Bone marrow (tissue), 2 donors: ENCODE data around the gene C1QTNF12.
"Not testable (repeated sequence)": the region's sequence is repeated elsewhere in the genome, so short reads cannot be mapped to it uniquely, and the experiment has no call there.

Experiments
- DNase-seq, 2 donors: peaks; one replicate each; lab custom pipeline; 2025; lab: John Stamatoyannopoulos, UW

C1QTNF12 gene

DNA sequence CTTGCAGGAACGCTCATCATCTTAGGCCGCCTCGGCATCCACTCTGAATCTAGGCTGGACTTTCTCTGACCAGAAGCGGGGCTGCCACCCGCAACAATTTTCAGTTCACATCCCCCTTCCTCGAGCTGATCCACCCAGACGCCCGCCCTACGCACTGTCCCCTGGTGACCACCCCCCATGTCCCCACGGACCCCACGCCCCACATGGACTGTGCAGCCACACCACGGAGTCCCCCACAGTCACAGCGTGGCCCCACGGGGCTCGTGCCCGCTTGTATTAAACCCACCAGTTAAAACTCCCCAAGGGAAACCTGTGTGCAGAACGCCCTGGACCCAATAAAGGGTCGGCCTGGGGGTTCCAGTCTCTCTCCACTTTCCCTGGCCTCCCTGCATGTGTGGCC, 13.0 kb upstream of the C1QTNF12 start:
- DNase-seq, result no peak

GRCh38 chr1:1259119-1259488, 12.6 kb upstream of the C1QTNF12 start:
- no peak for DNase-seq

DNA sequence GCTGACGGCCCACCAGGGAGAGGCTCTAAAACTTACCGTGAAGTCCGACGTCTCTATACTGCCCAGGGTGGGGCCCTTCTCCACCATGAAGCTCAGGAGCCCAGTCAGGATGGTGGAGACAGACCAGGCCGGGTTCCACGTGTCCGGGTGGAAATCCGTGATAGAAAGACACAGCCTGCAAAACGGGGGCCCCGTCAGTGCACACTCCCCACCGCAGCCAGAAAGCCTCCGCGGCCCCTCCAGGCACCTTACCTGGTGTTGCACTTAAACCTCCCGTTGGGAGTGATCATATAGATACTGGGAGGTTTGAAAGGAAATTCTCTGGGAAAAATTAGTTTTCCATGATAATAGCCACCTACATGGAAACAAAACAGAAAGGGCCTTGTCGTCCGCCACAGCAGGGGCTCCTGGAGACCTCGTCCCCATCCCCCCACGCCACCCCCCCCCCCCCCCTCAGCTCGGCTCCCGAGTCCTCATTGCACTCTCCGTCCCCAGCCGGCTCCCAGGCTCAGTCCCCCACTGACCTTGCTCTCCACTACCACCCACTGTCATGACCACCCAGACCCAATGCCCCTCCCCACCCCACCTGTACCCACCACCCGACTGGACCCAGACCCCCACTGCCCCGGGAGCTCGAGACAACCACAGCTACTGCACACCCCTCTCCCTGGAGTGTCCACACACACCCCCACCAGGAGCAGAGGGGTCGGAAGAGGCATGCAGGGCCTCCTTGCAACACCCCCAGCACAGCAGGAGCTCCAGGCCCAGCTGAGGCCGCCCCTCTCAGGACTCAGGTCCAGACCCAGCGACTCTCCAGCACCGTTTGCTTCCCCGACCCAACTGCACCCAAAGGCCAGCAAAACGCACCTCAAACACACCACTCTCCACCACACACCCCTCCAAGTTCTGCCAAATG, 10.7 kb upstream of the C1QTNF12 start:
- DNase-seq, result no peak

DNA sequence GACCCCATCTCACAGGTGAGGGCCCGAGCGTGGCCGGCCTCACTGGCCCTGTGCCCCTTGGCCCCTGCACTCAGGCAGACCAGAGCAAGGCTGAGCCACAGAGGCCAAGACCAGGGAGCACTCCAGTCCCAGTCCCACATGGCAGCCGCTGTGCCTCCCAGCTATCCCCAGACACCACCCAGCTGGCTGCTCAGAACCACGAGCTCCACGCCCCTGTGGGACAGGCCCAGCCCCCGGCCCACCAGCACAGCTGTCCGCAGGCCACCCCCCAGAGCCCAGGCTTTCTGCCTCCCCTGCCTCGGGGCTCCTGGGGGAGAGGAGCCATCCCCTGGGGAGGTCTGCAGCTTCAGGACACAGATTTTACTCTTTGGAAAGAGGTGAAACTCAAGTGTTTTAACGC, 9.1 kb upstream of the C1QTNF12 start:
- DNase-seq, result no peak

- DNase-seq, result no peak
Observed at GRCh38 chr1:1255078-1255477, 8.6 kb upstream of the C1QTNF12 start.

GRCh38 chr1:1254667-1254998, 8.1 kb upstream of the C1QTNF12 start:
- DNase-seq, result no peak

GRCh38 chr1:1253972-1254666, 7.6 kb upstream of the C1QTNF12 start:
- no peak for DNase-seq

DNA sequence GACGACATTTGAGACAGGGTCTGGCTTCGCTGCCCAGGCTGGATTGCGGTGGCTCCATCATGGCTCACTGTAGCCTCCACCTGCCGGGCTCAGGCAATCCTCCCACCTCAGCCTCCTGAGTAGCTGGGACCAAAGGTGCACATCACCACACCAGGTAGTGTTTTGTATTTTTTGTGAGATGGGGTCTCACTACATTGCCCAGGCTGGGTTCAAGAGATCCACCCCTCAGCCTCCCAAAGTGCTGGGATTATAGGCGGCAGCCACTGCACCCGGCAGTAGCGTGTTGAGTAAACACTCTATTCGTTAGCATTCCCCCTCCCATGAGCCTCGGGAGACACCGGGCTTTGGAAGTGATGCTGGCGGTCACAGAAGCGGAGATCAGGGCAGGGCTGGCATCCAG, 6.8 kb upstream of the C1QTNF12 start:
- DNase-seq, result no peak

- DNase-seq, result no peak
Observed at GRCh38 chr1:1250786-1251284, 4.3 kb upstream of the C1QTNF12 start.

GRCh38 chr1:1248009-1248913, 1.7 kb upstream of the C1QTNF12 start:
- not testable (repeated sequence) for DNase-seq

DNA sequence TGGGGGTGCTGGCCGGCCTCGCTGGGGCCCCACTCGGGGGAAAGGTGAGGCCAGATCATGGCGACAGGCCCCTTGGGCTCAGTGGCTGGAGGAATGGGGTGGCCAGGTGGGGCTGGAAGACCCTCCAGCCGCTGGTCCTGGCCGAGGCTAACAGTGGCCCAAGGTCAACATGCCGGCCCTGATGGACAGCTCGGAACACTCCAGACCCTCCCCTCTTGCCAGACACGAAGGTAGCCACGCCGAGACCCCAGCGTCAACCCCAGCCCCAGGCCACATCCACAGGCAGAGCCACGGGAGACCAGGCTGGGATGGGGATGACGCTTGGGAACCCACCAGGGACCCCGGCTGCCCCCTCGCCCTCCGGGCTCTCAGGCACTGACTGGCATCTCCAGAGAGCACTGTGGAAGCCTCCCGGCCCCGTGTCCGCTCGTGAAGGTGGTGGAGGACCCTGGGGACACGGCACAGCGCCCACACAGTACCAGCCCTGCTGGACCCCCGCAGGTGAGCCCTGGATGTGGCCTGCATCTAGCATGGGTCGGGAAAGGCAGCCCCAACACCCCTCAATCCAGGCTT, 905 bp upstream of the C1QTNF12 start:
- DNase-seq, result no peak

GRCh38 chr1:1245817-1246576, 525 bp downstream of the C1QTNF12 start:
- DNase-seq, result no peak

- no peak for DNase-seq
Observed at GRCh38 chr1:1245178-1245816, 1.2 kb downstream of the C1QTNF12 start.

DNA sequence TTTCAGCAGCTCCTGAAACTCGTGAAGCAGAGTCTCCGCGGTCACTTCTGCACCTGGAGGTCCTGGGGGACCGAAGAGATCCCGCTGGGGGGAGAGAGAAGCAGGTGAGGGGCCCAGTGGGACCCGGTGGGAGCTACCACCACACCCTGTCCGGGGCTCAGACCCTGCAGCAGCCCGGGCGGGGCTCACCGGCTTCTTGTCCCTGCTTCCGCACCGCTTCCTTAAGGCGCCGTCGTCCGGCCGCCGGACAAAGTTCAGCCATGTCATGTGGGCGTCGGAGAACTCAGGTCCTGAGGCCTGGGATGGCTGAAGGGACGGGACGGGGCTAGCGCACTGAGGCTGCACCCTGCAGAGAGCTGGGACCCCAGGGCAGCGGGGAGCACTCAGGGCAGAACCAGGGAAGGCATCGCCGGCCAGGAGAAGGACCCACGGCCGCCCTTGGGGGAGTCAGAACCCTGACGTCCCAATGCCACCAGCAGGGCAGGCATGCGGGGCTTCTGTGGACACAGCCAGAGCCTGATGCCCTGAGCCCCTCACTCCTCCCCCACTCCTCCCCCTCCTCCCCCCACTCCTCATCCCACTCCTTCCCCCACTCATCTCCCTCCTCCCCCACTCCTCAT, 2.2 kb downstream of the C1QTNF12 start:
- no peak for DNase-seq

- no peak for DNase-seq
Observed at GRCh38 chr1:1243807-1244191, 2.7 kb downstream of the C1QTNF12 start.

GRCh38 chr1:1243266-1243660, 3.3 kb downstream of the C1QTNF12 start:
- no peak for DNase-seq

- no peak for DNase-seq
Observed at GRCh38 chr1:1242461-1243265, 3.9 kb downstream of the C1QTNF12 start.

GRCh38 chr1:1241588-1242219, 4.8 kb downstream of the C1QTNF12 start:
- DNase-seq, result no peak
